A549 (cell line): Measurements from ENCODE around the gene CYB561D1.

Experiments
- CEBPB ChIP-seq, 2 experiments: fragments of >200 bp in 1 of 2; sonication (Bioruptor Twin) in 1 of 2; formaldehyde crosslinking in 1 of 2; IDR thresholded peaks; 2 replicates each; pipeline ENCODE4 v1.6.1; 2012 to 2016
- CHD4 ChIP-seq: fragments of 200-600 bp; sonication (generic); IDR thresholded peaks from 2 replicates; pipeline ENCODE4 v1.6.1; 2016; ENCODE audit warnings: antibody characterized with exemption, mild to moderate bottlenecking, borderline replicate concordance
- CTCF ChIP-seq: fragments of >200 bp; sonication (Bioruptor Twin); formaldehyde crosslinking; IDR thresholded peaks from 3 replicates; pipeline ENCODE4 v1.5.1; 2016
- EHMT2 ChIP-seq: fragments of 200-600 bp; sonication (generic); IDR thresholded peaks from 2 replicates; pipeline ENCODE4 v1.6.1; 2016; ENCODE audit warnings: antibody characterized with exemption, low read depth, mild to moderate bottlenecking, moderate library complexity
- EP300 ChIP-seq, 2 experiments: fragments of >200 bp; sonication (Bioruptor Twin); formaldehyde crosslinking; IDR thresholded peaks; 2 replicates in 1 of 2; 3 replicates in 1 of 2; pipeline ENCODE4 v1.6.1; 2016 to 2017
- MAFK ChIP-seq: fragments of 450-650 bp; IDR thresholded peaks from 2 replicates; pipeline ENCODE4 v1.6.1; 2014; ENCODE audit not compliant: partially characterized antibody
- NR3C1 ChIP-seq: fragments of >200 bp; sonication (Bioruptor Twin); formaldehyde crosslinking; IDR thresholded peaks from 3 replicates; pipeline ENCODE4 v1.6.1; 2017
- POLR2A ChIP-seq: IDR thresholded peaks from 2 replicates; pipeline ENCODE4 v1.6.1; 2012; ENCODE audit warnings: mild to moderate bottlenecking, low read length
- RAD21 ChIP-seq, 2 experiments: fragments of >200 bp in 1 of 2; sonication (Bioruptor Twin) in 1 of 2; formaldehyde crosslinking in 1 of 2; IDR thresholded peaks in 1 of 2; conservative IDR thresholded peaks in 1 of 2; 2 replicates in 1 of 2; 3 replicates in 1 of 2; pipeline ENCODE4 v1.6.1; 2012 to 2018; ENCODE audit warnings: inconsistent platforms in 1 of 2
- RNF2 ChIP-seq: fragments of 200-600 bp; sonication (generic); IDR thresholded peaks from 2 replicates; pipeline ENCODE4 v1.6.1; 2016; ENCODE audit warnings: low read depth, mild to moderate bottlenecking, antibody characterized with exemption, moderate library complexity, borderline replicate concordance
- SMC3 ChIP-seq: fragments of >200 bp; sonication (Bioruptor Twin); formaldehyde crosslinking; IDR thresholded peaks from 3 replicates; pipeline ENCODE4 v1.6.1; 2018; ENCODE audit warnings: inconsistent platforms
- TP53 ChIP-seq: fragments of 250-450 bp; sonication (Bioruptor Pico); IDR thresholded peaks from 2 replicates; pipeline ENCODE4 v1.5.0; 2021; ENCODE audit warnings: mild to moderate bottlenecking, moderate library complexity
- USF2 ChIP-seq: fragments of 450-650 bp; IDR thresholded peaks from 2 replicates; pipeline ENCODE4 v1.6.1; 2014; ENCODE audit warnings: antibody characterized with exemption
- TF ChIP-seq, protein P1 (sequence below): IDR thresholded peaks from 2 replicates; pipeline ENCODE4 v1.6.1; 2012

DNA sequence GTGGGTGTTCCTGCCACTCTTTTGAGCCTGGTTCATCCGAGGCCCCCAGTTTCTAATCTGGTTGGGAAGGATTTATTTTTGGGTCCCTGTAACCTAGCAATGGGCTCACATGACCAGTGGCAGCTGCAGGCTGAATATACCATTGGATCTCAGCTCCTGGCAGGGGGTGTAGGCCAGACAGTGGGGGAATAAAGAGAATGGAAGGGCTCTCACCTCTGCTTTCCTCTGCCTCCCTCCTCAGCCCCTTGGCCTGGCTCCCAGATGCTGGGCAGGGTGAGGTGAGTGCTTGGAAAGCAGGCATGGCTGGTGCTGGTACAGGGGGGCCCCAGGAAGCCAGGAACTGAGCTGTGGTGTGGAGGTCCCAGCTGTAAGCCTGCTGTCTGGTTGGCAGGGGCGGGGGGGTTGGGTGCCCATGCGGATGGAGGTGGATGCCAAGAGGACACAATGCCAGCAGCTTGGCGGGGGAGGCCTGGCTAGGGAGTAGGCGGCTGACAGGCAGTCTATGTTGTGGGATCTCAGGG, 42.1 kb downstream of the CYB561D1 start:
- TF ChIP-seq USF2: no peak
- no peak for TF ChIP-seq RAD21 (conservative IDR thresholded peaks at IDR 0.05 in 1 of 2, IDR thresholded peaks at IDR 0.05 in 1 of 2)
- no peak for TF ChIP-seq RNF2
- no peak for TF ChIP-seq CTCF
- TF ChIP-seq SMC3: no peak
- TF ChIP-seq MAFK: no peak
- TF ChIP-seq POLR2A: no peak
- no peak for TF ChIP-seq CEBPB (IDR thresholded peaks at IDR 0.05)
- TF ChIP-seq CHD4: no peak
- TF ChIP-seq TP53: no peak
- no peak for TF ChIP-seq EP300 (IDR thresholded peaks at IDR 0.05)
- TF ChIP-seq EHMT2: no peak
- no peak for TF ChIP-seq NR3C1
- TF ChIP-seq, protein P1, sequence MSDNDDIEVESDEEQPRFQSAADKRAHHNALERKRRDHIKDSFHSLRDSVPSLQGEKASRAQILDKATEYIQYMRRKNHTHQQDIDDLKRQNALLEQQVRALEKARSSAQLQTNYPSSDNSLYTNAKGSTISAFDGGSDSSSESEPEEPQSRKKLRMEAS: no peak
